ENCODE results near the gene DDX4.

- TF ChIP-seq CTCF (conservative IDR thresholded peaks at IDR 0.05; ENCODE audit: low read depth, low read length) = no peak
- TF ChIP-seq EZH2 (IDR thresholded peaks at IDR 0.05; ENCODE audit: borderline replicate concordance, low read depth, low read length, poor library complexity, severe bottlenecking) = no peak
Measured at GRCh38 chr5:55853041-55853670, 115.3 kb downstream of the DDX4 start.

Data from A673 (cell line).